GM12875 (cell line): ENCODE data around the gene CGB5.
"Not testable (repeated sequence)": the region's sequence is repeated elsewhere in the genome, so short reads cannot be mapped to it uniquely, and the experiment has no call there.

Experiments used
- H3K4me3 ChIP-seq: one replicate; pipeline ENCODE4 v1.5.1; 2011; ENCODE audit warnings: low read depth, low read length, control low read depth
- CTCF ChIP-seq: IDR thresholded peaks from 2 replicates; pipeline ENCODE4 v1.5.1; 2011; ENCODE audit warnings: low read depth, mild to moderate bottlenecking, control low read depth, inconsistent platforms, low read length, moderate library complexity, borderline replicate concordance; ENCODE audit not compliant: insufficient read depth

Gene CGB5

GRCh38 chr19:49017041-49017665 is 26.5 kb upstream of the CGB5 start, which contains the start of gene LHB:
Gene LHB (minus strand): TSS chr19:49017091. CDS start chr19:49017081, 10 bp downstream.
- peak within 1 kb of the TSS; percentile 44 for H3K4me3 ChIP-seq
- TF ChIP-seq CTCF, result no peak

- TF ChIP-seq CTCF, result peak; percentile 83
- peak overlapping the region; percentile 44 for H3K4me3 ChIP-seq
Measured at GRCh38 chr19:49017666-49018351, 25.8 kb upstream of the CGB5 start.

GRCh38 chr19:49018388-49019241 is 25.0 kb upstream of the CGB5 start:
- H3K4me3 ChIP-seq, result not testable (repeated sequence)

- no peak for TF ChIP-seq CTCF
- no peak overlapping the region for H3K4me3 ChIP-seq
Measured at GRCh38 chr19:49019242-49019932, 24.3 kb upstream of the CGB5 start.

GRCh38 chr19:49020342-49020741 is 23.3 kb upstream of the CGB5 start:
- H3K4me3 ChIP-seq, result no peak overlapping the region
- no peak for TF ChIP-seq CTCF

GRCh38 chr19:49020931-49021895 is 22.4 kb upstream of the CGB5 start:
- no peak overlapping the region for H3K4me3 ChIP-seq
- no peak for TF ChIP-seq CTCF

- H3K4me3 ChIP-seq, result no peak overlapping the region
- TF ChIP-seq CTCF, result no peak
Measured at GRCh38 chr19:49022116-49022515, 21.5 kb upstream of the CGB5 start.

GRCh38 chr19:49024233-49024632 is 19.4 kb upstream of the CGB5 start, which contains the start of gene CGB3:
Gene CGB3 (minus strand): TSS chr19:49024333. CDS start chr19:49023971, 362 bp downstream.
- not testable (repeated sequence) for H3K4me3 ChIP-seq

GRCh38 chr19:49025088-49025487 is 18.6 kb upstream of the CGB5 start:
- not testable (repeated sequence) for H3K4me3 ChIP-seq

GRCh38 chr19:49025599-49025998 is 18.0 kb upstream of the CGB5 start:
- H3K4me3 ChIP-seq, result not testable (repeated sequence)
